H9 (cell line): ENCODE results near the gene SETSIP. TPM values are rescaled to one million over a fixed set of nuclear protein-coding genes. Genes with fewer than 3 reads are reported as not detected.

ENCODE experiments used
- DNase-seq: peaks from one replicate; pipeline ENCODE4 v3.0.0-alpha.2; 2017
- H2AFZ ChIP-seq: one replicate; pipeline ENCODE4 v1.6.1; 2013; ENCODE audit warnings: mild to moderate bottlenecking, low read length, control low read depth, moderate library complexity
- H2AK5ac ChIP-seq: 2 replicates; pipeline ENCODE4 v1.6.1; 2013; ENCODE audit warnings: low read length, control low read depth, mixed read lengths; ENCODE audit not compliant: insufficient read length
- H2BK120ac ChIP-seq: one replicate; pipeline ENCODE4 v1.6.1; 2013; ENCODE audit warnings: low read depth, mild to moderate bottlenecking, low read length, control low read depth, inconsistent platforms; ENCODE audit not compliant: poor library complexity, severe bottlenecking
- H2BK12ac ChIP-seq: 2 replicates; pipeline ENCODE4 v1.6.1; 2013; ENCODE audit warnings: low read length, control low read depth, mixed read lengths, low read depth; ENCODE audit not compliant: insufficient read length
- H2BK15ac ChIP-seq: 2 replicates; pipeline ENCODE4 v1.6.1; 2013; ENCODE audit warnings: low read depth, low read length, control low read depth
- H2BK20ac ChIP-seq: one replicate; pipeline ENCODE4 v1.6.1; 2013; ENCODE audit warnings: low read depth, mild to moderate bottlenecking, low read length, control low read depth, inconsistent platforms; ENCODE audit not compliant: poor library complexity, severe bottlenecking
- H2BK5ac ChIP-seq: 2 replicates; pipeline ENCODE4 v1.6.1; 2013; ENCODE audit warnings: low read length, control low read depth, mixed read lengths; ENCODE audit not compliant: insufficient read length
- H3K14ac ChIP-seq: 2 replicates; pipeline ENCODE4 v1.6.1; 2013; ENCODE audit warnings: low read length, control low read depth; ENCODE audit not compliant: insufficient read depth
- H3K18ac ChIP-seq: 2 replicates; pipeline ENCODE4 v1.6.1; 2013; ENCODE audit warnings: low read depth, mild to moderate bottlenecking, mixed read lengths, low read length, control low read depth; ENCODE audit not compliant: insufficient read length
- H3K23ac ChIP-seq: 2 replicates; pipeline ENCODE4 v1.6.1; 2013; ENCODE audit warnings: low read length, control low read depth, mixed read lengths, low read depth; ENCODE audit not compliant: insufficient read length
- H3K23me2 ChIP-seq: 2 replicates; pipeline ENCODE4 v1.6.1; 2013; ENCODE audit warnings: low read depth, mild to moderate bottlenecking, mixed read lengths, low read length, control low read depth; ENCODE audit not compliant: insufficient read length, poor library complexity, severe bottlenecking
- H3K27ac ChIP-seq: 2 replicates; pipeline ENCODE4 v1.5.1; 2013; ENCODE audit warnings: low read length, control low read depth, mixed read lengths, low read depth; ENCODE audit not compliant: insufficient read length
- H3K27me3 ChIP-seq: 2 replicates; pipeline ENCODE4 v1.6.1; 2013; ENCODE audit warnings: low read length, control low read depth, inconsistent platforms; ENCODE audit not compliant: insufficient read depth
- H3K4ac ChIP-seq: 2 replicates; pipeline ENCODE4 v1.6.1; 2013; ENCODE audit warnings: low read depth, mild to moderate bottlenecking, control low read depth, inconsistent platforms, low read length, moderate library complexity
- H3K4me1 ChIP-seq: 2 replicates; pipeline ENCODE4 v1.6.1; 2013; ENCODE audit warnings: low read length, control low read depth, inconsistent platforms; ENCODE audit not compliant: insufficient read depth
- H3K4me2 ChIP-seq: 2 replicates; pipeline ENCODE4 v1.6.1; 2013; ENCODE audit warnings: low read length, control low read depth, mixed read lengths; ENCODE audit not compliant: insufficient read length, insufficient read depth
- H3K56ac ChIP-seq: 2 replicates; pipeline ENCODE4 v1.6.1; 2013; ENCODE audit warnings: low read depth, mild to moderate bottlenecking, mixed read lengths, low read length, control low read depth; ENCODE audit not compliant: insufficient read length
- H3K79me1 ChIP-seq: 2 replicates; pipeline ENCODE4 v1.6.1; 2013; ENCODE audit warnings: low read depth, mild to moderate bottlenecking, moderate library complexity, low read length, control low read depth, inconsistent platforms; ENCODE audit not compliant: insufficient read depth, poor library complexity, severe bottlenecking
- H3K79me2 ChIP-seq: 2 replicates; pipeline ENCODE4 v1.6.1; 2013; ENCODE audit warnings: low read length, control low read depth, inconsistent platforms; ENCODE audit not compliant: insufficient read depth
- H3K9ac ChIP-seq: 2 replicates; pipeline ENCODE4 v1.6.1; 2013; ENCODE audit warnings: low read length, control low read depth, mixed read lengths; ENCODE audit not compliant: insufficient read length; ENCODE audit errors: extremely low read depth
- H3K9me3 ChIP-seq: one replicate; pipeline ENCODE4 v1.6.1; 2013; ENCODE audit warnings: low read depth, low read length, inconsistent platforms; ENCODE audit not compliant: control insufficient read depth
- H3T11ph ChIP-seq: one replicate; pipeline ENCODE4 v1.6.1; 2013; ENCODE audit warnings: mild to moderate bottlenecking, low read length, control low read depth, inconsistent platforms
- H4K20me1 ChIP-seq: one replicate; pipeline ENCODE4 v1.6.1; 2013; ENCODE audit not compliant: control insufficient read depth, insufficient read length, insufficient read depth
- H4K5ac ChIP-seq: 2 replicates; pipeline ENCODE4 v1.6.1; 2013; ENCODE audit warnings: low read depth, mild to moderate bottlenecking, mixed read lengths, low read length, control low read depth; ENCODE audit not compliant: insufficient read length
- H4K8ac ChIP-seq: replicated peaks from 2 replicates; pipeline ENCODE4 v1.6.1; 2013; ENCODE audit warnings: low read length, control low read depth, mixed read lengths, low read depth; ENCODE audit not compliant: insufficient read length
- H4K91ac ChIP-seq: 2 replicates; pipeline ENCODE4 v1.6.1; 2013; ENCODE audit warnings: low read depth, mild to moderate bottlenecking, moderate library complexity, mixed read lengths, low read length, control low read depth; ENCODE audit not compliant: insufficient read length
- H3K27ac Mint-ChIP-seq, 3 experiments: 2 replicates in 2 of 3; 3 replicates in 1 of 3; pipeline ENCODE4 v1.8.0; 2020 to 2021; ENCODE audit warnings: mixed read lengths in 3 of 3, mild to moderate bottlenecking in 1 of 3, moderate library complexity in 1 of 3
- H3K27me3 Mint-ChIP-seq: 2 replicates; pipeline ENCODE4 v1.8.0; 2021; ENCODE audit warnings: low read depth, mild to moderate bottlenecking, moderate library complexity, mixed read lengths
- H3K36me3 Mint-ChIP-seq, 3 experiments: 2 replicates in 2 of 3; 3 replicates in 1 of 3; pipeline ENCODE4 v1.8.0; 2020 to 2021; ENCODE audit warnings: low read depth in 3 of 3, mixed read lengths in 3 of 3; ENCODE audit not compliant: insufficient read depth in 1 of 3
- H3K4me1 Mint-ChIP-seq, 2 experiments: 2 replicates each; pipeline ENCODE4 v1.8.0; 2020; ENCODE audit warnings: mixed read lengths in 2 of 2
- H3K4me3 Mint-ChIP-seq, 2 experiments: 2 replicates in 1 of 2; 3 replicates in 1 of 2; pipeline ENCODE4 v1.8.0; 2020 to 2021; ENCODE audit warnings: mild to moderate bottlenecking in 2 of 2, mixed read lengths in 2 of 2, moderate library complexity in 1 of 2
- H3K9me3 Mint-ChIP-seq, 2 experiments: 2 replicates in 1 of 2; 3 replicates in 1 of 2; pipeline ENCODE4 v1.8.0; 2020; ENCODE audit warnings: mild to moderate bottlenecking in 2 of 2, mixed read lengths in 2 of 2, moderate library complexity in 1 of 2
- WGBS: extraction: QIAGEN DNeasy Blood & Tissue Kit; methylation state at CpG from one replicate; pipeline ENCODE4 v1.1.7; 2013; ENCODE audit warnings: missing lambda C conversion rate, low lambda C conversion rate, mixed read lengths; ENCODE audit not compliant: insufficient read length; ENCODE audit errors: extremely low coverage; 5-methylcytosine and 5-hydroxymethylcytosine counted together
- total RNA-seq: library from RNA; stranded (reverse); gene quantifications from 2 replicates; pipeline ENCODE4 v1.2.1, GENCODE V29; 2021
- TF ChIP-seq, protein P1 (sequence below): fragments of 200-600 bp; sonication (generic); conservative IDR thresholded peaks from 3 replicates; pipeline ENCODE4 v1.8.0; 2021; ENCODE audit warnings: antibody characterized with exemption, mild to moderate bottlenecking

Gene SETSIP
- total RNA-seq, 1 experiment from 2014 or later, result 0.35 TPM

DNA sequence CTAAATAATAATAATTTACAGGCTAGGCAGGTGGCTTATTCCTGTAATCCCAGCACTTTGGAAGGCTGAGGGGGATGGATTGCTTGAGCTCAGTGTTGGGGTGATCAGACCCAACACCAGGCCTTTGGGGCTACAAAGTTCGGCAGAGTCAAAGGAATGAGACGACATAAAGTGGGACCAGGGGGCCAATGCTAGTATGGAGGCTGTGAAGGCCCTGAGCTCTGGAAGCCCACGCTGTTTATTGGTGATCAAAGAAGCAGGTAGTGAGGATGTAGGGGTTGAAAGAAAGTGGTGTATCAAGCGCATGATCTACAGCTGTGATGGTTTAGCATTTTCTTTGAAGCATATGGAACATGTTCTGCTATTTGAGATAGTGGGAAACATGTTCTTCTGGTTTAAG lies 10.5 kb upstream of the SETSIP start:
- no peaks in the 10 kb centered on the region for H3K79me1 ChIP-seq
- no peak overlapping the region for H3K27ac Mint-ChIP-seq
- no peak overlapping the region for H2BK12ac ChIP-seq
- H2AK5ac ChIP-seq, result no peak overlapping the region
- H3T11ph ChIP-seq, result no peak overlapping the region
- H3K14ac ChIP-seq, result no peak overlapping the region
- no peak overlapping the region for H3K4ac ChIP-seq
- no CpG with 5 or more reads among the region's 4 CpGs for WGBS
- no peak overlapping the region for H4K5ac ChIP-seq
- H4K20me1 ChIP-seq, result no peaks in the 10 kb centered on the region
- H3K18ac ChIP-seq, result no peak overlapping the region
- no peaks in the 10 kb centered on the region for H3K4me1 Mint-ChIP-seq
- DNase-seq, result no peak
- H3K79me2 ChIP-seq, result no peaks in the 10 kb centered on the region
- no peaks in the 10 kb centered on the region for H3K27me3 ChIP-seq
- TF ChIP-seq, protein P1, sequence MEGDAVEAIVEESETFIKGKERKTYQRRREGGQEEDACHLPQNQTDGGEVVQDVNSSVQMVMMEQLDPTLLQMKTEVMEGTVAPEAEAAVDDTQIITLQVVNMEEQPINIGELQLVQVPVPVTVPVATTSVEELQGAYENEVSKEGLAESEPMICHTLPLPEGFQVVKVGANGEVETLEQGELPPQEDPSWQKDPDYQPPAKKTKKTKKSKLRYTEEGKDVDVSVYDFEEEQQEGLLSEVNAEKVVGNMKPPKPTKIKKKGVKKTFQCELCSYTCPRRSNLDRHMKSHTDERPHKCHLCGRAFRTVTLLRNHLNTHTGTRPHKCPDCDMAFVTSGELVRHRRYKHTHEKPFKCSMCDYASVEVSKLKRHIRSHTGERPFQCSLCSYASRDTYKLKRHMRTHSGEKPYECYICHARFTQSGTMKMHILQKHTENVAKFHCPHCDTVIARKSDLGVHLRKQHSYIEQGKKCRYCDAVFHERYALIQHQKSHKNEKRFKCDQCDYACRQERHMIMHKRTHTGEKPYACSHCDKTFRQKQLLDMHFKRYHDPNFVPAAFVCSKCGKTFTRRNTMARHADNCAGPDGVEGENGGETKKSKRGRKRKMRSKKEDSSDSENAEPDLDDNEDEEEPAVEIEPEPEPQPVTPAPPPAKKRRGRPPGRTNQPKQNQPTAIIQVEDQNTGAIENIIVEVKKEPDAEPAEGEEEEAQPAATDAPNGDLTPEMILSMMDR, result no peak
- H3K27ac ChIP-seq, result no peak overlapping the region
- H3K9ac ChIP-seq, result no peak overlapping the region
- no peak overlapping the region for H3K4me3 Mint-ChIP-seq
- peaks cover 1% of the 10 kb centered on the region for H3K23me2 ChIP-seq
- H3K27me3 Mint-ChIP-seq, result peaks cover 2% of the 10 kb centered on the region; the same call in 1 of the 2 replicates
- peaks cover 26% of the 10 kb centered on the region for H3K9me3 ChIP-seq
- no peak overlapping the region for H2BK120ac ChIP-seq
- H3K23ac ChIP-seq, result no peak overlapping the region
- no peak overlapping the region for H3K4me2 ChIP-seq
- H2BK20ac ChIP-seq, result no peak overlapping the region
- H3K36me3 Mint-ChIP-seq, result peaks cover 15 to 39% (median 22%) of the 10 kb centered on the region in 3 experiments
- no peak overlapping the region for H4K91ac ChIP-seq
- H4K8ac ChIP-seq, result no peak overlapping the region
- H2AFZ ChIP-seq, result no peak overlapping the region
- H2BK15ac ChIP-seq, result no peak overlapping the region
- peaks cover 29 to 33% of the 10 kb centered on the region in 2 experiments for H3K9me3 Mint-ChIP-seq
- H3K4me1 ChIP-seq, result no peaks in the 10 kb centered on the region
- no peak overlapping the region for H3K56ac ChIP-seq
- H2BK5ac ChIP-seq, result no peak overlapping the region
